Measurements from ENCODE around the gene GALNT17.
"Not testable (repeated sequence)": the region's sequence is repeated elsewhere in the genome, so short reads cannot be mapped to it uniquely, and the experiment has no call there.

The GALNT17 gene

DNA sequence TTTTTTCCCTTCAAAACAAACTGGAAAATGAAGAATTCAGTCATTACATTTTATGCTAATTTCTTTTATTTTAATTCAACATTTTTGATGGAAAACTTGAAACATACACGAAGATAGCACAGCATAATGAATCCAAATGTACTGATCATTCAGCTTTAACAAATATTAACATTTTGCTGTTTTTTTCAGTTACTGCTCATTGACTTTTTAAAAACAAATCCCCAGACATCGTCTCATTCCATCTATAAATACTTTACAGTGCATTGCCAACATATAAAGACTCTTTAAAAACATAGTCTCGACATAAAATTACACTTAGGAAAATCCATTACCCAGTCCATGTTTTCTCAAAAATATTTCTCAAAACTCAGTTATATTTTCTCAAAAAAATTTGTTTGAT, 452.3 kb downstream of the GALNT17 start:
- DNase-seq: no peak

DNA sequence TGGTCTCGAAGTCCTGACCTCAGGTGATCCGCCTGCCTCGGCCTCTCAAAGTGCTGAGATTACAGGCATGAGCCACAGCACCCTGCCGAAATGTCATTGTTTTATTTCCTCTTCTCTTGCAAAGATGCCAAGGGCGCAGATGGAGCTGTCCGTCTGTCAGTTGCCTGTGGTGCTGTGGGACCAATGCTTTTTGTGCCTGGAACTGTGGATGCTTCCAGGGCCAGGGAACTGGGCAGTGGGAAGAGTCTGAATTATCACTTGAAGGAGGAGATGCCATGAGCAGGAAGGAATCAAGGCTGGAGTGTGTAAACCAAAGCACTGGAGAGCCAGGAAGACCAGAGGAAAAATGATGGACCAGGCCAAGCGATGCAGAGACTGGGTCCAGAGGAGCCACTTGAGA, 459.9 kb downstream of the GALNT17 start:
- no peak for DNase-seq

DNA sequence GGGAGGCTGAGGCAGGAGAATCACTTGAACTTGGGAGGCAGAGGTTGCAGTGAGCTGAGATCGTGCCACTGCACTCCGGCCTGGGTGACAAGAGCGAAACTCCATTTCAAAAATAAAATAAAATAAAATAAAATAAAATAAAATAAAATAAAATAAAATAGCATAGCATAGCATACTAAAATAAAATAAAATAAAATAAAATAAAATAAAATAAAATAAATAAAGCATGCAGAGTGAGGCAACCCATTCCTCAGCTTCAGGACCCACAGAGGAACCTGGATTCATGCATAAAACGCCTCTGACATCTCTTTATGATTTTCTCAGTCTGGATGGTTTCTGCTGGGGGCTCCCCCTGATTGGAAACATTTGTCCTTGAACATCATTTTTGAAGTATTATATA, 460.4 kb downstream of the GALNT17 start:
- DNase-seq: not testable (repeated sequence)

DNA sequence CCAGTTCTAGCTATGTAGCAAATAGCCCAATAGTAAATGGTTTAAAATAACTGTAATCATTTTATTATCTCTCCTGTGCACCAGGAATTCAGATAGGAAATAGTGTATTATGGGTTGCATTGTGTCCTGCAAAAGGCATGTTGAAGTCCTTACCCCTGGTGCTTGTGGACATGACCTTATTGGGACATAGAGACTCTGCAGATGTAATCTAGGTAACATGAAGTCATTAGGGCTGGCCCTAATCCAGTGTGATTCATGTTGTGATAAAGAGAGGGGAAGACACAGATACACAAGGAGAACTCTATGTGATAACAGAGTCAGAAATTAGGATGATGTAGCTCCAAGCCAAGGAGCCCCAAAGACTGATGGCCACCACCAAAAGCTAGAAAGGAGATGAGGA, 462.8 kb downstream of the GALNT17 start:
- no peak for DNase-seq

DNA sequence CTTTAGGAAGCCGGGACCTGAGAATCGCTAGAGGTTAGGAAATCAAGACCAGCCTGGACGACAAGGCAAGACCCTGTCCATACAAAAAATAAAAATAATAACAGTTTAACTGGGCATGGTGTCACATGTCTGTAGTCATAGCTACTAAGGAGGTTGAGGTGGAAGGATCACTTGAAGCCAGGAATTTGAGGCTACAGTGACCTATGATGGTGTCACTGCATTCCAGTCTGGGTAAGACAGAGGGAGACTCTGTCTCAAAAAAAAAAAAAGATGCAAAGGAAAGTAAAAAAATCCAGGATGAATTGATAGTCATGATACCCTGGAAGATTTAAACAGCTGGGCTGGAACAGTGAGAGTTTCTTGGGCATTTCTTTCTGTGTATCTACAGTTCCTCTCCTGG, 463.2 kb downstream of the GALNT17 start:
- DNase-seq: no peak

- no peak for DNase-seq
Observed at GRCh38 chr7:71598553-71598952, 466.6 kb downstream of the GALNT17 start.

DNA sequence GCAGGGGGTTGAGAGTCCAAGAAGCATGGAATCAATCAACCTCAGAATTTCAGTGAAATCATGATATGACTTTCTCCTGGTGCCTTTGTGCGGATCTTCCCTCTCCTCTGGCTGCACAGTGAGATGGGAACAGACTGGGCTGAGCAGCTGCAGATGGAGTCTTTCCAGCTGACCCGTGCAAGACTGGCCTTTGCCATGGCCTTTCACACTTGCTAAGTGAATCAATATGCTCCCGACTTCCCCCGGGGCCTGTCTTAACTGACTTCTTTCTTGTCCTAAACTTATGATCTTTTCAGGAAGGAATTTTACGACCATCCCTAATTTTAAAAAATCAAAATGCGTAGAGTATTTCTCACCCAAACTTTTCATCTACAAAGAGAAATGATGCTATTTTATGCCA, 469.9 kb downstream of the GALNT17 start:
- no peak for DNase-seq

- no peak for DNase-seq
Observed at GRCh38 chr7:71604818-71605414, 473.0 kb downstream of the GALNT17 start.

- no peak for DNase-seq
Observed at GRCh38 chr7:71611986-71612385, 480.0 kb downstream of the GALNT17 start.

- DNase-seq: no peak
Observed at GRCh38 chr7:71612911-71613310, 481.0 kb downstream of the GALNT17 start.

DNA sequence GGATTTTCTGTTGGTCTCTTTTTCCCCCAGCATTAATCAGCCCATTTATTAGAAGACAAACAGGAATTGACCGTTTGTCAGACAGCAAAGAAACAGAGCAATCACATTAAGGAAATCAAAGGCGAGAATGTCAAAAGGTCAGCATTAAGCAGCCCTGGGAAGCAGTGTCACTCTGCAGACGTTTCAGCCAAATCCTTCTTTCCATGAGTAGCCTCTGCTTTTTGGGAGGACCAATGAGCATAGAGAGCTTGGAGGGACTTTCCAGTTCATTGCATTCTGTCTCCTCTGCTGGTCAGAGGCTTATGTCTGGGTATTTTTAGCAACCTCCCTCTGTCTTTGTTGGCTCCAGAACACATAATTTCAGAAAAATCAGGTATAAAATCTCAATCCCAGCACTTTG, 481.4 kb downstream of the GALNT17 start:
- no peak for DNase-seq

- no peak for DNase-seq
Observed at GRCh38 chr7:71615017-71615416, 483.1 kb downstream of the GALNT17 start.

DNA sequence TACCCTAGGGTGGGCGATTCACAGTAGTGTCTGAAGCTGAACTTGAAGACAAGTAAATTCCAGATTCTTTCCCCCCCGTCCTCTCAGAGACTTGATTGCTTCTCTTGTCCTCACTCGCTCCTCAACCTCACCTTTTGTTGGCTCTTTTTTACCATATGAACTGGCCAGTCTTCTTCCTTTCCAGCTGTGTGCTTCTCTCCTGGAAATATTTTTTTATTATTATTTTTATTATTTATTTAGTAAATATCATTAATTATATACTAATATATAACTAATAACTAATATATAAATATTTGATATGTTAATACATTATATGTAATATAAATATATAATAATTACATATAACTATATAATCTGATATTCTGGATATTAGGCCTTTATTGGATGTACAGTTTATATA, 484.3 kb downstream of the GALNT17 start:
- no peak for DNase-seq

- DNase-seq: no peak
Observed at GRCh38 chr7:71618278-71618677, 486.3 kb downstream of the GALNT17 start.

GRCh38 chr7:71625545-71625944, 493.6 kb downstream of the GALNT17 start:
- no peak for DNase-seq

DNA sequence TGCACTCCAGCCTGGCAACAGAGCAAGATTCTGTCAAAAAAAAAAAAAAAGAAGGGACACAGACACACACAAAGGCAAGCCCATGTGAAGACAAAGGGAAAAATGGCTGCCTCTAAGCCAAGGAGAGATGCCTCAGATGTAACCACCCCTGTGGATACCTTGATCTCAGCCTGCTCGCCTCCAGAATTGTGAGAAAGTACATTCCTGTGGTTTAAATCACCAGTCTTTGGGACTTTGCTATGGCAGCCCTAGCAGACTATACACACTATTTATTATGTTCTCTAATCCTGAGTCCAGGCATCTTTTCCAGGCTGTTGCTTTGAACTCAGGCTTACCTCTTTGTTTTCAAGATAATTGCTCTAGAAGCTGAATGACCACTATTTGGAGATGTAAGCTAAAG, 494.3 kb downstream of the GALNT17 start:
- no peak for DNase-seq

DNA sequence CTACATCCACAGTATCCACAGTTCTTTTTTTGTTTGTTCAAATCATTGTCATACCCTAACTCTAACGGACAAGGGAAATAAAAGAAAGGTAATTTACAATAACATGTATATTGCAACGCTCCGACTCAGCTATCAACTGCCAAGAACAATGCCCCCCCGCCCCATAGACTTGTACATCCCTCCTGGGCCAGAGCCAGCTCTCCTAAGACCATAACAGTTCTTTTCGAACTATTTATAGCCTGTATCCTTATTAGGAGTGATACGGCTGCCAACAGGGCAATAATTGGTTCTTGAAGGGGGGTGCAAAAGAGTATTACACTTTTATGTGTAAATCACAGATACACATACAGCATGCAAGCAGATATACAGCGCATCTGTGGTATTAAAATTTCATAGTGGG, 495.7 kb downstream of the GALNT17 start:
- no peak for DNase-seq

GRCh38 chr7:71630516-71630915, 498.6 kb downstream of the GALNT17 start:
- no peak for DNase-seq

DNA sequence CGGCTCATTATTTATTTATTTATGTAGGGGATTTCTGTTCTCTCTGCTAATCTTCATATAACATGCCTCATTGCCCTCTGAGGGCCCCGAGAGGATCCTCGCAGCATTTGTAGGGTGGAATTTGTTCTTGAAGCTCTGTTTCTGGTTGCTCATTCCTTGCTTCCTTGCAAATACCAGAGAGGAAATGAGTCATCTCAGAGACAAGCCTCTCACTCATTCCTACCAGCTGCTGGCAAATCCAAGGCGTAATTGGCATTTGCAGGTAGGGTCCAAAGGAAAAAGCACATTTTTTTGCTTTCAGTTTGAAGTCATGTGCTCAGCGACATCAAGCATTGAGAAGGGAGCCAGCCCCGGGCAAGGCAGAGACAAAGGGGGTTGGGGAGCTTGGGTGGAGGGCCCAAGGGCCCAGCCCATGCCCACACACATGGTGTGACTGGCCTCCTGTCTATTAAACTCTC, 501.6 kb downstream of the GALNT17 start:
- no peak for DNase-seq

DNA sequence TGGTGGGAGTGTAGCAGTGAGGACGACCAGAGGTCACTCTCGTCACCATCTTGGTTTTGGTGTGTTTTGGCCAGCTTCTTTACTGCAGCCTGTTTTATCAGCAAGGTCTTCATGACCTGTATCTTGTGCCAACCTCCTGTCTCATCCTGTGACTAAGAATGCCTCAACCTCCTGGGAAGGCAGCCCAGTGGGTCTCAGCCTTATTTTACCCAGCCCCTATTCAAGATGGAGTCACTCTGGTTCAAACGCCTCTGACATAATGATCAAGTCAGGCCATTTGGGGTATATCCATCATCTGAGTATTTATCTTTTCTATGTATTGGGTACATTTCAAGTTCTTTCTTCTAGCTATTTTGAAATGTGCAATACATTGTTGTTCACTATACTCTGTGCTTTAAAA, 503.9 kb downstream of the GALNT17 start:
- not testable (repeated sequence) for DNase-seq

DNA sequence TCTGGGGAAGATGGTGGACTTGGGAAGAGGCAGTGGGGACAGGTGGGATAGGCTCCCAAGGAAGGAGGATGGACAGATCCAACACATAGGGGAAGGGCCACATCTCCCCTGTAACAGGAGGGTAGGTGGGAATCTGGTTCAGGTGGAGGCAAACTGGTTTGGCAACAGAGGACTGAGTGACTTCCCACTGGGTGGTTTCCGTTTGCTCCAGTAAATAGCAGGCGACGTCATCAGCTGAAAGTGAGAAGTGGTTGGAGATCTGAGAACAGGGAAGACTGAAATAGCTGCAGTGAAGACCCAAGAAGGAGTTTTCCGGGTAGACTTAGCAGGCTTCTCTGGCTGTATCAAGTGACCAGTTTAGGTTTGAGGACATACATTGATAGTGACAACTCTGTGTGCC, 504.4 kb downstream of the GALNT17 start:
- DNase-seq: no peak

GRCh38 chr7:71637578-71637977, 505.6 kb downstream of the GALNT17 start:
- no peak for DNase-seq

GRCh38 chr7:71638108-71638507, 506.2 kb downstream of the GALNT17 start:
- no peak for DNase-seq

- no peak for DNase-seq
Observed at GRCh38 chr7:71639382-71640085, 507.6 kb downstream of the GALNT17 start.

DNA sequence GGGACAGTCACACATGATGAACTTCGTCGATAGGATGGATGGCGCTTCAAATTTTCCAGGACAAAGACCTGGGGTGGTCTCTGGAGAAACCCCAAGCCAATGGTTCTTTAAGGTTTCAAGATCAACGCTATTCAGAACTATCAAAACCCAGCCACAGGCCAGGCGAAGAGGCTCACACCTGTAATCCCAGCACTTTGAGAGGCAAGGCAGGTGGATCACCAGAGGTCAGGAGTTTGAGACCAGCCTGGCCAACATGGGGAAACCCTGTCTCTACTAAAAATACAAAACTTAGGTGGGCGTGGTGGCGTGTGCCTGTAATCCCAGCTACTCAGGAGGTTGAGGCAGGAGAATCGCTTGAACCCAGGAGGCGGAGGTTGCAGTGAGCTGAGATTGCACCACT, 511.1 kb downstream of the GALNT17 start:
- not testable (repeated sequence) for DNase-seq

Data from NCI-H1417 treated with DMSO at 0.1 percent for 48 hours (cell line).